Naive B cell (primary cell): ENCODE measurements around the gene HOXC4. TPM values are rescaled to one million over a fixed set of nuclear protein-coding genes. Genes with fewer than 3 reads are reported as not detected.
A peak's percentile ranks its signal among the peaks of the same experiment; 100 is the strongest.
"Not testable (repeated sequence)": the region's sequence is repeated elsewhere in the genome, so short reads cannot be mapped to it uniquely, and the experiment has no call there.

Experiments used
- ATAC-seq, 2 donors: fragments of 150-1000 bp; cut with Tn5 transposase; 2 replicates each; pipeline ENCODE4 v1.10.0; 2021; ENCODE audit warnings: low read depth in 2 of 2, mild to moderate bottlenecking in 2 of 2, moderate library complexity in 2 of 2
- DNase-seq: peaks from one replicate; pipeline ENCODE4 v3.0.0; 2022
- H3K27ac Mint-ChIP-seq, 6 donors: one replicate each; pipeline ENCODE4 v1.8.0; 2020 to 2022; ENCODE audit warnings: mild to moderate bottlenecking in 6 of 6, mixed read lengths in 6 of 6, moderate library complexity in 5 of 6, inconsistent platforms in 2 of 6
- H3K27me3 Mint-ChIP-seq, 3 donors: one replicate each; pipeline ENCODE4 v1.8.0; 2021 to 2022; ENCODE audit warnings: mixed read lengths in 3 of 3, mild to moderate bottlenecking in 1 of 3
- H3K36me3 Mint-ChIP-seq, 2 donors: one replicate each; pipeline ENCODE4 v1.8.0; 2020 to 2022; ENCODE audit warnings: mixed read lengths in 2 of 2, inconsistent platforms in 1 of 2, mild to moderate bottlenecking in 1 of 2
- H3K4me1 Mint-ChIP-seq, 3 donors: one replicate each; pipeline ENCODE4 v1.8.0; 2020 to 2022; ENCODE audit warnings: mixed read lengths in 3 of 3, inconsistent platforms in 1 of 3, mild to moderate bottlenecking in 1 of 3, moderate library complexity in 1 of 3
- H3K4me3 Mint-ChIP-seq, 8 donors: one replicate each; pipeline ENCODE4 v1.8.0; 2020 to 2022; ENCODE audit warnings: mild to moderate bottlenecking in 8 of 8, mixed read lengths in 8 of 8, moderate library complexity in 8 of 8, inconsistent platforms in 2 of 8
- H3K9me3 Mint-ChIP-seq, 7 donors: one replicate each; pipeline ENCODE4 v1.8.0; 2020 to 2022; ENCODE audit warnings: mixed read lengths in 7 of 7, mild to moderate bottlenecking in 5 of 7, inconsistent platforms in 2 of 7, moderate library complexity in 1 of 7
- polyA plus RNA-seq, 6 donors: library from polyadenylated mRNA; unstranded; fragments of 300-500 nt; fragmentation: Illumina TruSeq; gene quantifications; one replicate each; pipeline ENCODE4 v1.2.3, GENCODE V29; 2021; ENCODE audit warnings: low read depth in 6 of 6

The HOXC4 gene
- polyA plus RNA-seq, 6 donors from 2014 or later: 0.17 to 1.0 (median 0.42) TPM; not detected in 1

DNA sequence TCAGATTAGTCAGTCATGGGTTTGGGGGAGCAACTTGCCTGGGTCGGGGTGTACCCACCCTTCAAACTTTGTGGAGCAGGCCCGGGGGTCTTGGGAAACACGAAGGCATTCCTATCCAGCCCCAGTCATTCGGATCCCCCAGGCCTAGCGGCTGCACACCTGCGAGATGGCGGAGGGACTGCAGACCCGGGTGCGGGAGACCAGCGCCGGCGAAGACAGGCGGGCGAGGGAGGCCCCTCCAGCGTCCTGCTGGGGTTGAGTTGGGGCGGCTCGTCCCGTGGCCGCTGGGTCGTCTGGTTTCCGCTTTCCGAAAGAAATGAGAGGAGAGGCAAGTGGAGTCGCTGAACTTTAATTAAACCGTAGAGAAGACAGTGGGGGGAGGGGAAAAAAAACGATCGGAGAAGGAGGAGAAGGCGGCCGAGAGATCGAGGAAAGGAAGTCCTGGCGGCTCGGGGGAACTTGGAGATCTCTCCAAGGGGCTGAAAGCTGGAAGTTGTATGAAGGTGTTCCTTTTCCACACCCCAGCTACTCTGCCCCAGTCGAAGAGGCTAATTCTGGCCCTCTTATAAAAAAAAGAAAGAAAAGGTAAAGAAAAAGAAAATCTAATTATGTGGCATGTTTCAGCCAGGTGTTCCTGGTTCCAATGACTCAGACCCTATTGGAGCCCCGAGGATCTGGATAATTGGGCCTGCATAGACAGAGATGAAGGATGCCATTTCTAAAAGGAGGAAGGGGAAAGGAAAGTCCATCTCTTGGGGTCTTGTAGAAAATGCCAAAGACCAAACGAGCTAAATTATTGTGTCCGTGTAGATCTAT lies 28.2 kb downstream of the HOXC4 start:
- not testable (repeated sequence) for ATAC-seq, H3K36me3 Mint-ChIP-seq, H3K9me3 Mint-ChIP-seq, H3K27me3 Mint-ChIP-seq
- peaks cover 30 to 39% (median 37%) of the 10 kb centered on the region in 3 donors for H3K4me1 Mint-ChIP-seq
- DNase-seq: peak; percentile 44
- H3K27ac Mint-ChIP-seq: peak overlapping the region; percentile 80 to 98 (median 94)
- peak overlapping the region; percentile 81 to 96 (median 90) for H3K4me3 Mint-ChIP-seq

DNA sequence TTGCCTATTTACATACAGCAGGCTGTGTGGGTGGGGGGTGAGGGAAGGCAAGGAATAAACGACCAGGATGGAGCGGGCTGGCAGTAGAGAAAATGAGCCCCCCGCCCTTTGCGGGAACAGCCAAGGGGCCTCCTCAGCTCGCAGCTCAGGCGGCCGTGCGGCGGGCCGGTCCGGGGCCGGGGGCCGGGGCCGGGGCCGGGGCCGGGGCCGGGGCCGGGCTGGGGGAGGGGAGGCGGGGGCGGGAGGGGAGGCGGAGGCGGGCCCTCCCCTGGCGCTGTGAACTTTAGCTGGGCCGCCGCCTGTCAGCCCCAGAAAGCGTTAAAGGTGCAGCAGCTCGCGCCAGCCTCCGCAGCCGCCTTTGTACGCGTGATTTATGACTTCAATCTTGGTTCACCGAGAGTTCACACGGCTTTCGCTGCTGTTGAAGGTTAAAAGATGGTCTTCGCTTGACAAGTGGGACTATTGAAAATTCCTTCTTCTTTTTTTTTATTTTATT lies 28.8 kb downstream of the HOXC4 start:
- peaks cover 30 to 39% (median 37%) of the 10 kb centered on the region in 3 donors for H3K4me1 Mint-ChIP-seq
- peak overlapping the region; percentile 81 to 96 (median 90) for H3K4me3 Mint-ChIP-seq
- peaks cover 0 to 7% of the 10 kb centered on the region in 2 donors for H3K36me3 Mint-ChIP-seq
- peak overlapping the region; percentile 92 to 98 (median 95) for H3K27ac Mint-ChIP-seq
- H3K27me3 Mint-ChIP-seq: peaks cover 0 to 8% (median 4%) of the 10 kb centered on the region in 3 donors
- ATAC-seq (peak; percentile 50 to 53), DNase-seq (peak; percentile 35)
- H3K9me3 Mint-ChIP-seq: no peaks in the 10 kb centered on the region

DNA sequence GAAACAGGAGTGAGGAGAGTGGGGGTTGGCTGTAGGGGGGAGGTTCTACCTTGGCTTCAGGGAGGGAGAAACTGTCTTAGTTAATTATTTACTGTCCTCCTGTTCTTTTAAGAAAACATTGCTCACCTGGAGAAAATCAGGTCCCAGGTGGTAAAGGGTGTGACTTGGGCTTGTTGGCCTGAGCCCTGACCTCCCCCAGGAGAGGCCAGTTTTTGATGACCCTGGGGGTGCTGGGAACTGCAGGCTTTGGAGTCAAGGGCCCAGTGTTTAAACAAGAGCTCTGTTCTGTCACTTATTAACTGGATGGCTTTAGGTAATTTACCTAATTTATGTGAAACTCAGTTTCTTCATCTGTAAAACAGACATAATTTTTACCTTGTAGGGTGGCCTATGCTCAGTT lies 34.4 kb downstream of the HOXC4 start:
- not testable (repeated sequence) for H3K36me3 Mint-ChIP-seq, H3K9me3 Mint-ChIP-seq, H3K27ac Mint-ChIP-seq, DNase-seq, ATAC-seq, H3K4me3 Mint-ChIP-seq
- peaks cover 18 to 24% (median 18%) of the 10 kb centered on the region in 3 donors for H3K4me1 Mint-ChIP-seq
- peaks cover 43 to 51% (median 46%) of the 10 kb centered on the region in 3 donors for H3K27me3 Mint-ChIP-seq

DNA sequence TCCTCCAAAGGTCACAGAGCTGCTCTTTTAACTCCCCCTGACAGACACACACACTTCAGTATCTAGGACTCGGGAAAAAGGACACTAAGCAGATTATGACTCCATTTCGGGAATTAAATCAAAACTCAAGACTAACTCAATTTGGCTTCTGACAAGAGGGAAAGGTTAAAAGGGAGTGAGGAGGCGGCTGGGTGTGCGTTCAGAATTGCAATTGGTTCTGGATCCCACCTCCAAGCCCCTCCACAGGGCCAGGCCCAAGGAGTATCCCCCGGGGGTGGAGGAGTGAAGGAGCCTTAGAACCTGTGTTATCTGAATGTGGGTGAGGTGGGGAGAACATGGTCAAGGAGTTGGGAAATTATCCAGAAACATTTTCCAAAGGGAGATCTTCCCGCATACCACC lies 35.8 kb downstream of the HOXC4 start:
- not testable (repeated sequence) for DNase-seq, ATAC-seq, H3K9me3 Mint-ChIP-seq, H3K27ac Mint-ChIP-seq, H3K36me3 Mint-ChIP-seq
- Mint-ChIP-seq H3K4me3 (peak overlapping the region in 4 of 8 donors; percentile 16 to 72 (median 28)), H3K27me3 (peaks cover 49 to 64% (median 60%) of the 10 kb centered on the region in 3 donors), H3K4me1 (peaks cover 10 to 22% (median 11%) of the 10 kb centered on the region in 3 donors)

DNA sequence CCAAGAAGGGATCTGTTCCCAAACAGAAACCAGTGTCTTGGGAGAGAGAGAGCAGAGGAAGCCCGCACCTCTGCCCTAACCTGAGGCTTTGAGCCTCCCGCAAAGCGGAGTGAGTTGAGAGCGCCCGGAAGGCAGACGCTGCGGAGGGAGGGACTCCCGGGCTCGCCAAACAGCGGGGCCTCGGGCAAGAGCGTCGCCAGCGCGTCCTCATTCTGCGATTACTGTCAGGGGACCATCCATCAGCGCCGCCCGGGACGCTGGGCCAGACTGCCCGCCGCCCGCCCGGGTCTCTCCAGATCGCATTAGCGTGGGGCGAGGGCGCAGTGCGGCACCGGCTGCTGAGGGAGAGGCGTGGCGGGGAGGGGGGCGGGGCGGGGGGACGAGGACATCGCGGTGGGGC lies 36.7 kb downstream of the HOXC4 start:
- Mint-ChIP-seq H3K27me3 (peaks cover 49 to 72% (median 68%) of the 10 kb centered on the region in 3 donors), H3K4me1 (peaks cover 10 to 20% (median 11%) of the 10 kb centered on the region in 3 donors), H3K4me3 (peak overlapping the region in 7 of 8 donors; percentile 66 to 91 (median 81)), H3K36me3 (peaks cover 0 to 12% of the 10 kb centered on the region in 2 donors)
- ATAC-seq, H3K9me3 Mint-ChIP-seq, DNase-seq, H3K27ac Mint-ChIP-seq: not testable (repeated sequence)

DNA sequence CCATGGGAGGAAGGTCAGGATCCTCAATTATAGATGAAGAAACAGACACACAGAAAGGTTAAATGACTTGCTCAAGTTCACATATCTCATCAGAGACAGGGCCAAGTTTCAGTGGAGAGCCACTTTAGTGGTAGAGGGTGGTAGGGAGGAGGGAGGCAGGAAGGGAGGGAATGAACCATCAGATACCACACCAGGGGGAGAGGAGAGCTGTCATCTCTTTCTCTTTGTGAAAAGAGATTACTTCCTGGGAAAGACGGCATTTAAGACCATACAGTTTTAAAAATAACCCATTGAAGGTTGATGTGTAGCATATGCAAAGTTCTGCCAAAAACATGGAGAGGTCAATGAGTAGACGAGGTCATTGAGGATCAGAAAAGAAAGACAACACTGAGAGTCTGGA lies 39.3 kb downstream of the HOXC4 start:
- H3K27ac Mint-ChIP-seq, H3K4me3 Mint-ChIP-seq, H3K9me3 Mint-ChIP-seq, H3K36me3 Mint-ChIP-seq, DNase-seq, ATAC-seq: not testable (repeated sequence)
- H3K4me1 Mint-ChIP-seq: peaks cover 10 to 16% (median 11%) of the 10 kb centered on the region in 3 donors
- peaks cover 60 to 91% (median 64%) of the 10 kb centered on the region in 3 donors for H3K27me3 Mint-ChIP-seq

DNA sequence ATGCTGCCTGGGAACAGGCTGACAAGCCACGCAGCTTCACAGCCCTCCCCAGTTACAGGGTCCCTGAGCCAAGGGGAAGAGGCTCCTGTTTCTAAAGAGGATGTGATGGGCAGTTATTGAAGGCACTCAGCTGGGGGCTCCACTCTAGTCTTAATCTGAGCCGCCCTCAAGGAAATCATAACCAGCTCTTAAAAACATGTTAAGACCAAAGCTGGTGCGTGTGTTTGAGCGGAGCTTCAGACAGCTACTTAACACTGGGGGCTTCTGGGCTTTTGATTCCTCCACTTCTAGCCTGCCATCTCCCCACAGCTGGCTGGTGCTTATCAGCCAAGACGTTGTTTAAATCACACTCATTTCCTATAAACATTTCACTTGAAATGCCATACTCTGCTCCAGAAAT lies 42.3 kb downstream of the HOXC4 start:
- peaks cover 44 to 72% (median 46%) of the 10 kb centered on the region in 3 donors for H3K27me3 Mint-ChIP-seq
- not testable (repeated sequence) for H3K4me3 Mint-ChIP-seq, H3K9me3 Mint-ChIP-seq, DNase-seq, H3K27ac Mint-ChIP-seq, ATAC-seq, H3K4me1 Mint-ChIP-seq, H3K36me3 Mint-ChIP-seq

DNA sequence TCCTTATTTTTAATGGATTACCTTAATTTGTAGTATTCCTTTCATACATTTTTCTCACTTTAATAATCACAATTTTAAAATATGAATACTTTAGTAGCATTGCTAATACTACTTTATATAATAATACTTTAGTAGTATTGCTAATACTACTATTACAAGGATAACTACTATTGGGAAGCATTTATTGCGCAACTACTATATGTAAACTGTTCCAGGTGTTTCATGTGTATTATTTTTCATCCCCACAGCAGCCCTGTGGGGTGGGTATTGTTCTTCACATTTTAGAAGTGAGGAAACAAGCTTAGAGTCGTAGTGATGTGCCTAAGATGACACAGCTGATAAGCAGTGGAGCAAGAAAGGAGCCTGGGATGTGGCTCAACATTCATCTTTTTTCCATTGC lies 45.0 kb downstream of the HOXC4 start:
- not testable (repeated sequence) for DNase-seq, H3K4me3 Mint-ChIP-seq, H3K27ac Mint-ChIP-seq, H3K36me3 Mint-ChIP-seq, ATAC-seq, H3K9me3 Mint-ChIP-seq, H3K4me1 Mint-ChIP-seq
- H3K27me3 Mint-ChIP-seq: peaks cover 32 to 69% (median 44%) of the 10 kb centered on the region in 3 donors

DNA sequence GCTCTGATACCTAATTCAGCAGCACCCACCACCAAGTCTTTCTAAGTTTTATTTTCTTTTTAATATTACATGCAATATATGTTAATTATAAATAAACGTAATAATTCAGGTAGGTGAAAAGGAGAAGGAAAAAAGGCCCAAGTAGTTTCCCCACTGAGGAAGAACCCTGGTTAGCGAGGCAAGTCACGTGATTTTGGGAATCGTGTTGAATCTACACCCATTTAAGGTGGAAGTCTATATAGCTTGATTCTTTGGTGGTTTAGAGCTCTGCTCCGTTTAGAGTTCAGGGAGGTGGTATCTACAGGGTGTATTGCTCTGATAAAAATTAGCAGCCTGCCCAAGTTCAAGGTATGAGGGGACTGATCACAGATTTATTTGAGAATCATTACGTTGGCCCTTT lies 47.0 kb downstream of the HOXC4 start:
- H3K4me1 Mint-ChIP-seq, DNase-seq, H3K9me3 Mint-ChIP-seq, ATAC-seq, H3K27ac Mint-ChIP-seq, H3K36me3 Mint-ChIP-seq, H3K4me3 Mint-ChIP-seq: not testable (repeated sequence)
- peaks cover 29 to 70% (median 55%) of the 10 kb centered on the region in 3 donors for H3K27me3 Mint-ChIP-seq

DNA sequence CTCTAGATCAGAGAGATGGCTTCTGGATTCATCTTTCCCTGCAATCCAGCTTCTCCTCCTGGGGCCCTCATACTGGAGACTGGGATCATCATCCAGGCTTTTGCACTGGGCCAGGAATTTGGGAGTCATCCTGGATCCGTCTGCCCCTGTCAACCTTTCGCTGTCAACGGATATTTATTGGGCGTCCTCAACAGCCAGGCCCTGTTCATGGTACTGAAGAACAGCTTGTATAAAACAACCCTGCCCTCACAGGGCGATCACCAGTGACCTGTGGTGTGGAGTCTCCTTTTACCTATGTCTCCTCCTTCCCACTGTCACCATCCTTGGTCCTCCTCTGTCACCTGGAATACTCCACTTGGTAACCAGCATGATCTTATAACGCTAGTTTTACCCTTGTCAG lies 48.6 kb downstream of the HOXC4 start:
- not testable (repeated sequence) for ATAC-seq, H3K36me3 Mint-ChIP-seq, DNase-seq, H3K27ac Mint-ChIP-seq, H3K4me3 Mint-ChIP-seq, H3K9me3 Mint-ChIP-seq
- peaks cover 41 to 70% (median 53%) of the 10 kb centered on the region in 3 donors for H3K27me3 Mint-ChIP-seq
- H3K4me1 Mint-ChIP-seq: peaks cover under 1 to 12% (median 10%) of the 10 kb centered on the region in 3 donors

DNA sequence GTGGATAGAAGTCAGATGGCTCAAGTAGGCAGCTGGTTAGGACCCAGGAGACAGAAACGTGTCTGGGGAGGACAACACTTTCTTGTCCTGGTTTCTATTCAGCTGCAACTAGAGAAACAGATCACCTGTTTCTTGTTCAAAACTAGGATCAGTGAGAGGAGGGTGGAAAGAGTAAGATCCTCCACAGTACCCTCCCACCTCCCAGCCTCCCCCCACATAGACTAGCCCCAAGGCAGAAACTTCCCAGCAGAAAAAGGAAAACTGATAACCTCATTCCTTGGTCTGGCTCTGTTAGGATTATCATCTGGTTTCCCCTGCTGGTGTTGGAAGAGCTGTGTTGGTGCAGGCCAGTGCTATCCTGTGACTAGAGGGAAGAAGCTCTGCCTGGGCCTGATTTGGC lies 50.2 kb downstream of the HOXC4 start:
- not testable (repeated sequence) for ATAC-seq
- H3K27me3 Mint-ChIP-seq: peaks cover 54 to 76% (median 55%) of the 10 kb centered on the region in 3 donors

More for the DNA sequence above, 50.2 kb downstream of the HOXC4 start:
- not testable (repeated sequence) for H3K36me3 Mint-ChIP-seq, DNase-seq, H3K9me3 Mint-ChIP-seq, H3K4me3 Mint-ChIP-seq, H3K27ac Mint-ChIP-seq
- peaks cover 5 to 20% (median 15%) of the 10 kb centered on the region in 3 donors for H3K4me1 Mint-ChIP-seq
